ENCODE data around the gene TNP2.
"Not testable (repeated sequence)": the region's sequence is repeated elsewhere in the genome, so short reads cannot be mapped to it uniquely, and the experiment has no call there.

TNP2 gene

DNA sequence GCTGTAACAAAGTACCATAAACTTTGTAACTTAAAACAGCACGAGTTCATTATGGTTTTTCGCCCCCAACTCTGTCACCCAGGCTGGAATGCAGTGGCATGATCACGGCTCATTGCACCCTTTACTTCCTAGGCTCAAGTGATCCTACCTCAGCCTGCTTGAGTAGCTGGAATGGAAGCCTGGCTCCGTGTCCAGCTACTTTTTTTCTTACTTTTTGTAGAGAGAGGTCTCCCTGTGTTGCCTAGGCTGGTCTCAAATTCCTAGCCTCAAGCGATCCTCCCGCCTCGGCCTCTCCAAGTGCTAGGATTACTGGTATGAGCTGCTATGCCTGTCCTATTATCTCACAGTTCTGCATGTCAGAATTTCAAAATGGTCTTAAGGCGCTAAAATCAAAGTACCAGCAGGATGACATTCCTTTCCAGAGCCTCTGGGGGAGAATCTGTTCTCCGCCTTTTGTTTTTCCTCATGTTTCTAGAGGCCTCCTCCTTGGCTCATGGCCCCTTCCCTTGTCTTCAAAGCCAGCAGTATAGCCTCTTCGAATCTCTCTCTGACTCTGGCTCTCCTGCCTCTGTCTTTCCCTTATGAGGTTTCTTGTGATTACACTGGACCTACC is 22.1 kb upstream of the TNP2 start:
- TF ChIP-seq, protein P1, sequence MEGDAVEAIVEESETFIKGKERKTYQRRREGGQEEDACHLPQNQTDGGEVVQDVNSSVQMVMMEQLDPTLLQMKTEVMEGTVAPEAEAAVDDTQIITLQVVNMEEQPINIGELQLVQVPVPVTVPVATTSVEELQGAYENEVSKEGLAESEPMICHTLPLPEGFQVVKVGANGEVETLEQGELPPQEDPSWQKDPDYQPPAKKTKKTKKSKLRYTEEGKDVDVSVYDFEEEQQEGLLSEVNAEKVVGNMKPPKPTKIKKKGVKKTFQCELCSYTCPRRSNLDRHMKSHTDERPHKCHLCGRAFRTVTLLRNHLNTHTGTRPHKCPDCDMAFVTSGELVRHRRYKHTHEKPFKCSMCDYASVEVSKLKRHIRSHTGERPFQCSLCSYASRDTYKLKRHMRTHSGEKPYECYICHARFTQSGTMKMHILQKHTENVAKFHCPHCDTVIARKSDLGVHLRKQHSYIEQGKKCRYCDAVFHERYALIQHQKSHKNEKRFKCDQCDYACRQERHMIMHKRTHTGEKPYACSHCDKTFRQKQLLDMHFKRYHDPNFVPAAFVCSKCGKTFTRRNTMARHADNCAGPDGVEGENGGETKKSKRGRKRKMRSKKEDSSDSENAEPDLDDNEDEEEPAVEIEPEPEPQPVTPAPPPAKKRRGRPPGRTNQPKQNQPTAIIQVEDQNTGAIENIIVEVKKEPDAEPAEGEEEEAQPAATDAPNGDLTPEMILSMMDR (IDR thresholded peaks at IDR 0.05) = no peak
- Histone ChIP-seq H3K4me2 (ENCODE audit: low read length) (no peak overlapping the region), H3K4me1 (no peaks in the 10 kb centered on the region)

DNA sequence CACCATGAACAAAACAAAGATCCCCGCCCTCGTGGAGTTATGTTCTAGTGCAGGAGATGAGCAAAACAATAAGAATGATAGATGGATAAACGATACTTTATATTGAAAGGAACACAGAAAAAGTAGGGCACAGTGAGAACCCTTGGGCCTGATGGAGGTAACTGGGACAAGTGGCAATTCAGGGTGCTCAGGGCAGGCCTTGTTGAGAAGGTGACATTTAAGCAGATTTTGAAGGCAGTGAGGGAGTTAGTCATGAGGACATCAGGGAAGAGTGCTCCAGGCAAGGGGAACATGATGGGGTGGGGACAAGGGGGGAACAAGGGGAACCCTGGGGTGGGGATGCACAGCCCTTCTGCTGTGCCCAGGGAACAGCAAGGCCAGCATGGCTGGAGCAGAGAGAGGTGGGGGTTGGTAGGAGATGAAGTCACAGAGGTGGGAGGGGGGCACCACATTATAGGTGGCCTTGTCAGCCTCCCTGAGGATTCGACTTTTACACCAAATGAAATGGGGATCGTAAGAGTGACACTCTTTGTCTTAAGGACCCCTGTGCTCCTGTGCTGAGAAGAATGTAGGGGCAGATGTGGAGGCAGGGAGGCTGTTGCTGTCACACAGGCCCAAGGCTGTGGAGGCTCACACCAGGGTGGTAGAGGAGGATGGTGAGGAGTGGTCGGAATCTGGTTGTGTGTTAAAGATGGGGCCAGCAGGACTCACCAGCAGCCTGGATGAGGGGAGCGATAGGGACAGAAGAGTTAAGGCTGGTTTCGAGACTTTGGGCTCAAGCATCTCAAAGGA is 21.2 kb upstream of the TNP2 start:
- TF ChIP-seq, protein P1 (IDR thresholded peaks at IDR 0.05) = no peak
- no peak overlapping the region for H3K9ac ChIP-seq
- H3K4me1 ChIP-seq = no peaks in the 10 kb centered on the region
- no peaks in the 10 kb centered on the region for H3K9me3 ChIP-seq (ENCODE audit: control insufficient read depth, low read length)
- H3K27me3 ChIP-seq (ENCODE audit: control insufficient read depth, insufficient read depth, low read length) = no peaks in the 10 kb centered on the region
- H2AFZ ChIP-seq = no peak overlapping the region
- H3K27ac ChIP-seq = no peak overlapping the region
- H3K4me3 ChIP-seq (ENCODE audit: low read depth, low read length) = no peak overlapping the region
- no peak overlapping the region for H3K4me2 ChIP-seq (ENCODE audit: low read length)
- no peaks in the 10 kb centered on the region for H3K36me3 ChIP-seq (ENCODE audit: control insufficient read depth, insufficient read depth, low read length)
- no peaks in the 10 kb centered on the region for H3K79me2 ChIP-seq

More for the DNA sequence above, 22.1 kb upstream of the TNP2 start:
- Histone ChIP-seq H3K27me3 (ENCODE audit: control insufficient read depth, insufficient read depth, low read length) (no peaks in the 10 kb centered on the region), H3K36me3 (ENCODE audit: control insufficient read depth, insufficient read depth, low read length) (no peaks in the 10 kb centered on the region), H3K4me3 (ENCODE audit: low read depth, low read length) (no peak overlapping the region), H3K27ac (no peak overlapping the region), H3K79me2 (no peaks in the 10 kb centered on the region), H2AFZ (no peak overlapping the region), H3K9ac (no peak overlapping the region), H3K9me3 (ENCODE audit: control insufficient read depth, low read length) (no peaks in the 10 kb centered on the region)

DNA sequence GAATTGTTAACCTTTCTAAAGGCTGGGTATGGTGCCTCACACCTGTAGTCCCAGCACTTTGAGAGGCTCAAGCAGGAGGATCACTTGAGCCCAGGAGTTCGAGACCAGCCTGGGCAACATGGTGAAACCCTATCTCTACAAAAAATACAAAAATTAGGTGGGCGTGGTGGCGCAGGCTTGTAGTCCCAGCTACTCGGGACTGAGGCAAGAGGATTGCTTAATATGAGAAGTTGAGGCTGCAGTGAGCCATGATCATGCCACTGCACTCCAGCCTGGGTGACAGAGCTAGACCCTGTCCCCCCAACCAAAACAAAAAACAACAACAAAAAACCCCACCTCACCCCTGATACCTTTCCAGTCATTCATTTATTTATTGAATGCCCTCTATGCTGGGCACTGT is 20.6 kb upstream of the TNP2 start:
- not testable (repeated sequence) for H3K27me3 ChIP-seq (ENCODE audit: control insufficient read depth, insufficient read depth, low read length); H3K79me2 ChIP-seq; H3K4me2 ChIP-seq (ENCODE audit: low read length); H3K4me3 ChIP-seq (ENCODE audit: low read depth, low read length); H2AFZ ChIP-seq; H3K4me1 ChIP-seq; H3K36me3 ChIP-seq (ENCODE audit: control insufficient read depth, insufficient read depth, low read length); H3K9me3 ChIP-seq (ENCODE audit: control insufficient read depth, low read length); H3K27ac ChIP-seq; H3K9ac ChIP-seq

DNA sequence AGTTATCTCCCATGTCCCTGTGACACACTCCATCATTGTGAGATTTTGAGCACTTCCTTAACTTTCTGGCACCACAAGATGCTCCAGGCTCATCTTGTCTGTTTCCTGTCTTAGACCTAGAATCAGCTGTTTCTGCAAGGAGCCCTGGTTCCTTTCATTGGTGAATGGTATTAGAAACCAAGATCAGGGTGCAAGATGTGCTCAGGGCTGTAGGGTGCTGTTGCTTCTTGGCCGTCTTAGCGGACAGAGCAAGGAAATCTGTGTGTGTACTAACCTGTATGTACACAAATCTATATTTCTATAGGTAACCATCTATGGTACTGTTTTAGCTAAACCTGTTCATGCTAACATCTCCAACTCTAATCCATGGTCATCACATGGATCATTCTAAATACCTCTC is 20.1 kb upstream of the TNP2 start:
- H3K9ac ChIP-seq = no peak overlapping the region
- TF ChIP-seq, protein P1 (IDR thresholded peaks at IDR 0.05) = no peak
- no peak overlapping the region for H3K4me2 ChIP-seq (ENCODE audit: low read length)
- no peak overlapping the region for H3K27ac ChIP-seq
- no peaks in the 10 kb centered on the region for H3K27me3 ChIP-seq (ENCODE audit: control insufficient read depth, insufficient read depth, low read length)
- H3K9me3 ChIP-seq (ENCODE audit: control insufficient read depth, low read length) = no peaks in the 10 kb centered on the region
- no peaks in the 10 kb centered on the region for H3K4me1 ChIP-seq
- H3K79me2 ChIP-seq = no peaks in the 10 kb centered on the region
- no peak overlapping the region for H3K4me3 ChIP-seq (ENCODE audit: low read depth, low read length)
- no peak overlapping the region for H2AFZ ChIP-seq
- no peaks in the 10 kb centered on the region for H3K36me3 ChIP-seq (ENCODE audit: control insufficient read depth, insufficient read depth, low read length)

DNA sequence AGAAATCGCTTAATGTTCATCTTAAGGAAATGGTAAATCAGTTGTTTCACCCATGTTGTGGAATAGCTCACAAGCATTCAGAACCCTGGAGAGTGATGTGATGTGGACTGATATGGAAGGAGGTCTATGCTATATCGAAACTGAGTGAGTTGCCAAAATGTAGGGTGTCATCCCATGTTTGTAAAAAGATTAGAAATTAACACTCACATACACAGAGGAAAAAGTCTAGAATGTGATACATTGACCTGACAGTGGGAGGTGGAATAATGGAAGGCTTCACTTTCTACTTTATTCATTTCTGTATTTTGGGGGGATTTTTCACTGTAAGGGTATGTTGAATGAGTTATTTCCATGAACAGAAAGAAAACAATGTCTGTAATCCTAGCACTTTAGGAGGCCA is 16.7 kb upstream of the TNP2 start:
- Histone ChIP-seq H3K4me2 (ENCODE audit: low read length) (no peak overlapping the region), H3K27ac (no peak overlapping the region), H3K27me3 (ENCODE audit: control insufficient read depth, insufficient read depth, low read length) (no peaks in the 10 kb centered on the region), H3K9ac (no peak overlapping the region), H3K36me3 (ENCODE audit: control insufficient read depth, insufficient read depth, low read length) (no peaks in the 10 kb centered on the region), H2AFZ (no peak overlapping the region), H3K4me1 (no peaks in the 10 kb centered on the region), H3K4me3 (ENCODE audit: low read depth, low read length) (no peak overlapping the region), H3K9me3 (ENCODE audit: control insufficient read depth, low read length) (no peaks in the 10 kb centered on the region), H3K79me2 (no peaks in the 10 kb centered on the region)
- TF ChIP-seq, protein P1 (IDR thresholded peaks at IDR 0.05) = no peak

All from parathyroid adenoma (tissue), 2 donors.